22Rv1 (cell line): Measurements from ENCODE around the gene POSTN.
"Not testable (repeated sequence)": the region's sequence is repeated elsewhere in the genome, so short reads cannot be mapped to it uniquely, and the experiment has no call there.

Source experiments
- H3K27ac ChIP-seq: fragments of 450-650 bp; 2 replicates; pipeline ENCODE4 v1.5.1; 2017
- ZFX ChIP-seq: fragments of 450-650 bp; IDR thresholded peaks from 2 replicates; pipeline ENCODE4 v1.6.1; 2017; ENCODE audit warnings: antibody characterized with exemption, borderline replicate concordance
- TF ChIP-seq, protein P1 (sequence below): fragments of 450-650 bp; IDR thresholded peaks from 2 replicates; pipeline ENCODE4 v1.5.1; 2017; ENCODE audit warnings: mild to moderate bottlenecking

Gene POSTN

DNA sequence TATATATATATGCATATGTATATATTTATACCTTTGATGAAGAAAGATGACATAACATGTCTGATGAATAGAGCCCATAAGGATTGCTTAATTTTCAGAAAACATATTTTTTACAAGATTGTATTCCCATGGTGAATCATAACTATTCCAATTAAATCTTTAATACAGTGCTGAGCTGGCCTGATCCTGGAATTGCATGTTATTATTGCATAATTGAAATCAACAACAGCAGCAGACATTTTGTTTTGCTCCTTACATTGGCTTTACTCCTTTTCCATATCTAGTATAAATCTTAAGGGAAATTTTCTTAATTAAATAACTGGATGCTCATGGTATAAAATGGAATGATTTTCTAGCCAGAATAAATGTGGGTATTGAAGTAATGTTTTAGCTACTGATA lies 22.0 kb downstream of the POSTN start:
- H3K27ac ChIP-seq, result no peak overlapping the region
- TF ChIP-seq ZFX, result no peak
- TF ChIP-seq, protein P1, sequence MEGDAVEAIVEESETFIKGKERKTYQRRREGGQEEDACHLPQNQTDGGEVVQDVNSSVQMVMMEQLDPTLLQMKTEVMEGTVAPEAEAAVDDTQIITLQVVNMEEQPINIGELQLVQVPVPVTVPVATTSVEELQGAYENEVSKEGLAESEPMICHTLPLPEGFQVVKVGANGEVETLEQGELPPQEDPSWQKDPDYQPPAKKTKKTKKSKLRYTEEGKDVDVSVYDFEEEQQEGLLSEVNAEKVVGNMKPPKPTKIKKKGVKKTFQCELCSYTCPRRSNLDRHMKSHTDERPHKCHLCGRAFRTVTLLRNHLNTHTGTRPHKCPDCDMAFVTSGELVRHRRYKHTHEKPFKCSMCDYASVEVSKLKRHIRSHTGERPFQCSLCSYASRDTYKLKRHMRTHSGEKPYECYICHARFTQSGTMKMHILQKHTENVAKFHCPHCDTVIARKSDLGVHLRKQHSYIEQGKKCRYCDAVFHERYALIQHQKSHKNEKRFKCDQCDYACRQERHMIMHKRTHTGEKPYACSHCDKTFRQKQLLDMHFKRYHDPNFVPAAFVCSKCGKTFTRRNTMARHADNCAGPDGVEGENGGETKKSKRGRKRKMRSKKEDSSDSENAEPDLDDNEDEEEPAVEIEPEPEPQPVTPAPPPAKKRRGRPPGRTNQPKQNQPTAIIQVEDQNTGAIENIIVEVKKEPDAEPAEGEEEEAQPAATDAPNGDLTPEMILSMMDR, result no peak

DNA sequence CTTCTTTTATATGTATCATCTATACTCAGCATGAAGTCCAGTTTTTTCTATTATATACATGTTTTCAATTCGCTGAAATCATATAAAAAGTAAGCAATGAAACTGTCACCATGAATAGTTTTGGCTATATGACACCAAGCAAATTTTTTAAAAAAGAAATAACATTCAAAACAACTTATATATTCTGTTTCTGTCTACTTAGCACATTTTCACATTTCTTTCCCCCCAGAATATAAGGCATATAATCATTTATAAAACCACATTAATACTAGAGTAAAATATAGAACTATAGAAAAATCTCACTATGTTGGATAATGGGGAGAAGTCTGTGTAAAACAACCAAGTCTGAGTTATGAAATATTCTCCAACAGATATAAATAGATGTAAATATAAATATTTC lies 33.1 kb downstream of the POSTN start:
- no peak overlapping the region for H3K27ac ChIP-seq
- no peak for TF ChIP-seq ZFX
- TF ChIP-seq, protein P1, result no peak

DNA sequence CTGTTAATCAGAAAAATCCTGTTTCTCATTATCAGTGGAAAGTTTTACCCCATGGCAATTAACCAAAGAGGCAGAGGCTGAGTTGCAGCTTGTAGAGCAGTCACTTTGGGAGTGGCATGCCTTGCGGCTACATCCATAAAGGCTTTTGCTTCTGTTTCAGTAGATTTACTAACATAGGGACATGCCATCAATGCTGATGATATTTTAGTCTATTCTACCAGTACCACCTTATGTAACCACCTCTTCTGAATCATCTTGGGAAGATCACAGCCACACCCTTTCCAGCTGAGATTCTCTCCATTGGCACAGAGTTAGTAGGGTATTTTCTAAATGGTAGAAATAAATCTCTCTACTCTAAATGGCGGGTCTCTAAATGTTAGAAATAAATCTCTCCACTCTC lies 37.5 kb downstream of the POSTN start:
- no peak for TF ChIP-seq ZFX
- TF ChIP-seq, protein P1, result no peak
- no peak overlapping the region for H3K27ac ChIP-seq

DNA sequence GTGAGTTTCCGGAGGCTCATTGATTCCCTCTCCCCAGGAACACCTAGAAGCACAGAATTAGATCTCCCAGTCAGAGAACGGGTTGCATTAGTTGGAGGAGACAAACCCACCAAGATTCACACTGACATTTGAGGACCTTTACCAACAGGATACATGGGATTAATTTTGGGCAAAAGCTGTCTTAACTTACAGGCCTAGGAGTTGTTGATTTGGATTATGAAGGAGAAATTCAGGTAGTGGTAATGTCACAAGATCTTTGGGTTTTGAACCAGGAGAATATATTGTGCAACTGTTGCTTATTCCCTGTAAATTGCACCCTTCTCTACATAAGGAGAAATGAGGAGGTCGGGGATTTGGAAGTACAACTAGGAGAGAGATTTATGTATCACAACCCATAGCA lies 38.0 kb downstream of the POSTN start:
- TF ChIP-seq, protein P1, result no peak
- TF ChIP-seq ZFX, result no peak
- no peak overlapping the region for H3K27ac ChIP-seq

- not testable (repeated sequence) for H3K27ac ChIP-seq
These were observed 39.8 kb downstream of the POSTN start for GRCh38 chr13:37558766-37559165.

GRCh38 chr13:37546087-37546486 lies 52.5 kb downstream of the POSTN start:
- no peak for TF ChIP-seq ZFX
- TF ChIP-seq, protein P1, result no peak
- H3K27ac ChIP-seq, result no peak overlapping the region

- TF ChIP-seq, protein P1, result no peak
- TF ChIP-seq ZFX, result no peak
- no peak overlapping the region for H3K27ac ChIP-seq
These were observed 53.6 kb downstream of the POSTN start for GRCh38 chr13:37544995-37545394.

- TF ChIP-seq, protein P1, result no peak
- no peak for TF ChIP-seq ZFX
- no peak overlapping the region for H3K27ac ChIP-seq
These were observed 58.5 kb downstream of the POSTN start for GRCh38 chr13:37539976-37540605.
